Neural cell (in vitro differentiated cells): ENCODE measurements around the gene FBXO5. TPM values are rescaled to one million over a fixed set of nuclear protein-coding genes. Genes with fewer than 3 reads are reported as not detected.

ENCODE experiments used
- H2AFZ ChIP-seq: fragments of 200-600, 300-800 bp; sonication (generic), shearing (Covaris generic); 2 replicates; pipeline ENCODE4 v1.6.0; 2014; ENCODE audit warnings: low read depth, mild to moderate bottlenecking, antibody characterized with exemption, low read length, moderate library complexity
- H3F3A ChIP-seq: fragments of 200-600 bp; shearing (Covaris generic); 2 replicates; pipeline ENCODE4 v1.6.1; 2016; ENCODE audit warnings: mild to moderate bottlenecking, moderate library complexity, mixed read lengths, antibody characterized with exemption, low read length; ENCODE audit not compliant: insufficient read depth, poor library complexity, severe bottlenecking
- H3K27ac ChIP-seq: fragments of 200-600, 300-800 bp; sonication (generic), shearing (Covaris generic); 2 replicates; pipeline ENCODE4 v1.5.1; 2014; ENCODE audit warnings: mild to moderate bottlenecking, low read length, moderate library complexity
- H3K27me3 ChIP-seq: fragments of 300-800, 200-600 bp; sonication (generic), shearing (Covaris generic); 2 replicates; pipeline ENCODE4 v1.6.0; 2014; ENCODE audit warnings: mild to moderate bottlenecking, low read depth, low read length, moderate library complexity; ENCODE audit not compliant: insufficient read depth
- H3K36me3 ChIP-seq: fragments of 300-800, 200-600 bp; sonication (generic), shearing (Covaris generic); 2 replicates; pipeline ENCODE4 v1.5.1; 2014; ENCODE audit warnings: mild to moderate bottlenecking, antibody characterized with exemption, low read length, moderate library complexity; ENCODE audit not compliant: insufficient read depth
- H3K4me2 ChIP-seq: fragments of 300-800, 200-600 bp; sonication (generic), shearing (Covaris generic); 2 replicates; pipeline ENCODE4 v1.6.0; 2014; ENCODE audit warnings: mild to moderate bottlenecking, low read length
- H3K4me3 ChIP-seq: fragments of 300-800, 200-600 bp; sonication (generic), shearing (Covaris generic); 2 replicates; pipeline ENCODE4 v1.5.1; 2014; ENCODE audit warnings: mild to moderate bottlenecking, low read length, moderate library complexity
- H3K79me2 ChIP-seq: fragments of 200-600 bp; shearing (Covaris generic); replicated peaks from 2 replicates; pipeline ENCODE4 v1.6.0; 2014; ENCODE audit warnings: mild to moderate bottlenecking, low read length, moderate library complexity; ENCODE audit not compliant: insufficient read depth
- H3K9ac ChIP-seq: fragments of 300-800, 200-600 bp; sonication (generic), shearing (Covaris generic); 2 replicates; pipeline ENCODE4 v1.6.1; 2016; ENCODE audit warnings: mild to moderate bottlenecking, low read length, mixed read lengths
- H3K9me2 ChIP-seq: fragments of 200-600 bp; shearing (Covaris generic); 2 replicates; pipeline ENCODE4 v1.6.1; 2016; ENCODE audit warnings: mild to moderate bottlenecking, low read length, mixed read lengths; ENCODE audit not compliant: insufficient read depth
- H3K9me3 ChIP-seq: fragments of 200-600, 300-800 bp; sonication (generic), shearing (Covaris generic); 2 replicates; pipeline ENCODE4 v1.6.1; 2016; ENCODE audit warnings: mild to moderate bottlenecking, mixed run types, low read length, moderate library complexity, mixed read lengths
- H4K20me1 ChIP-seq: fragments of 200-600 bp; shearing (Covaris generic); 2 replicates; pipeline ENCODE4 v1.6.1; 2016; ENCODE audit warnings: mild to moderate bottlenecking, mixed run types; ENCODE audit not compliant: insufficient read depth
- EP300 ChIP-seq: fragments of 450-650 bp; conservative IDR thresholded peaks from 2 replicates; pipeline ENCODE4 v1.6.1; 2014; ENCODE audit warnings: antibody characterized with exemption, mild to moderate bottlenecking, moderate library complexity; ENCODE audit not compliant: poor library complexity, severe bottlenecking
- EZH2 ChIP-seq: fragments of 200-600, 300-800 bp; shearing (Covaris generic), sonication (generic); IDR thresholded peaks from 2 replicates; pipeline ENCODE4 v1.6.1; 2014; ENCODE audit warnings: antibody characterized with exemption, low read length, borderline replicate concordance, mild to moderate bottlenecking; ENCODE audit not compliant: insufficient read depth, poor library complexity, severe bottlenecking
- MXI1 ChIP-seq: fragments of 450-650 bp; conservative IDR thresholded peaks from 2 replicates; pipeline ENCODE4 v1.6.1; 2014; ENCODE audit warnings: antibody characterized with exemption, mild to moderate bottlenecking; ENCODE audit not compliant: poor library complexity, severe bottlenecking
- POLR2AphosphoS5 ChIP-seq: IDR thresholded peaks from 2 replicates; pipeline ENCODE4 v1.6.1; 2012
- RAD21 ChIP-seq: fragments of 450-650 bp; conservative IDR thresholded peaks from 2 replicates; pipeline ENCODE4 v1.6.1; 2014; ENCODE audit warnings: antibody characterized with exemption, mild to moderate bottlenecking, moderate library complexity
- SMC3 ChIP-seq: fragments of 450-650 bp; conservative IDR thresholded peaks from 2 replicates; pipeline ENCODE4 v1.6.1; 2014; ENCODE audit warnings: antibody characterized with exemption, mild to moderate bottlenecking, moderate library complexity; ENCODE audit not compliant: poor library complexity
- TAF1 ChIP-seq: IDR thresholded peaks from 2 replicates; pipeline ENCODE4 v1.6.1; 2012; ENCODE audit warnings: low read depth
- polyA plus RNA-seq: library from polyadenylated mRNA; depleted of rRNA; stranded (reverse); fragments of >200 nt; gene quantifications from 2 replicates; pipeline ENCODE4 v1.2.3, GENCODE V29; 2014
- TF ChIP-seq, protein P1 (sequence below): fragments of 450-650 bp; IDR thresholded peaks from 2 replicates; pipeline ENCODE4 v1.5.1; 2014; ENCODE audit warnings: antibody characterized with exemption, mild to moderate bottlenecking, moderate library complexity; ENCODE audit not compliant: poor library complexity, severe bottlenecking
- TF ChIP-seq, protein P2 (sequence below): IDR thresholded peaks from 2 replicates; pipeline ENCODE4 v1.6.1; 2012; ENCODE audit warnings: borderline replicate concordance

The FBXO5 gene
- polyA plus RNA-seq, 1 donor from 2014 or later: 8.7 TPM

DNA sequence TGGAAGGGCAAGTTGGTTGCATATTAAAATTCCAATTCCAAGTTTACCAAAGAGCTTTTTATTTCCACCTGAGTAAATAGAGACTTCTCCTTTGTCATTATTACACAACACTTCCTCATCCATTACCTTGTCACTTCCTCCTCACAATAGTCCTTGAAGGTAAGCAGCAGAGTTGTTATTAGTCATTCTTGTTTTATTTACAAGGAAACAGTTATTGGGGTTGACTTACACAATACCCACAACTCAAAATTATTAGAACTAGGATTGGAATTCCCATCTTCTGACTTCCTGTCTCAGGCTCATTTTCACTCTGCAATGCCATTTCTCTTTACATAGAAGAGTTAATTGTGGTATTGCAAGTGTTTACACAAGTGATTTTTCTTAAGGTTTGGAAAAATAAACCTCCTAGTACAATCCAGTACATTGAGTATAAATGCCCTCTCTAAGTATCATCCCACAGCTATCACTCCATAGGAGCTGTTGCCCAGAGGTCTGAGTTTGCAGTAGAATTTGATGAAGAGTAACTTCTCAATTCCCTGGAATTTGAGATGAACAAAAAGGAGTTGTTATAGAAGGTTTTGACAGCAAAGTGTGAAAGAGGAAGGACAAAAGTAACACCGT, 48.6 kb upstream of the FBXO5 start:
- H2AFZ ChIP-seq: no peak overlapping the region
- H3K9me3 ChIP-seq: no peaks in the 10 kb centered on the region
- H3K27me3 ChIP-seq: no peaks in the 10 kb centered on the region
- no peak overlapping the region for H3K27ac ChIP-seq
- no peaks in the 10 kb centered on the region for H3K9me2 ChIP-seq
- H3K79me2 ChIP-seq: no peaks in the 10 kb centered on the region
- no peak overlapping the region for H3K9ac ChIP-seq
- no peaks in the 10 kb centered on the region for H3K36me3 ChIP-seq
- no peaks in the 10 kb centered on the region for H4K20me1 ChIP-seq
- H3F3A ChIP-seq: no peaks in the 10 kb centered on the region
- H3K4me2 ChIP-seq: no peak overlapping the region
- TF ChIP-seq, protein P1, sequence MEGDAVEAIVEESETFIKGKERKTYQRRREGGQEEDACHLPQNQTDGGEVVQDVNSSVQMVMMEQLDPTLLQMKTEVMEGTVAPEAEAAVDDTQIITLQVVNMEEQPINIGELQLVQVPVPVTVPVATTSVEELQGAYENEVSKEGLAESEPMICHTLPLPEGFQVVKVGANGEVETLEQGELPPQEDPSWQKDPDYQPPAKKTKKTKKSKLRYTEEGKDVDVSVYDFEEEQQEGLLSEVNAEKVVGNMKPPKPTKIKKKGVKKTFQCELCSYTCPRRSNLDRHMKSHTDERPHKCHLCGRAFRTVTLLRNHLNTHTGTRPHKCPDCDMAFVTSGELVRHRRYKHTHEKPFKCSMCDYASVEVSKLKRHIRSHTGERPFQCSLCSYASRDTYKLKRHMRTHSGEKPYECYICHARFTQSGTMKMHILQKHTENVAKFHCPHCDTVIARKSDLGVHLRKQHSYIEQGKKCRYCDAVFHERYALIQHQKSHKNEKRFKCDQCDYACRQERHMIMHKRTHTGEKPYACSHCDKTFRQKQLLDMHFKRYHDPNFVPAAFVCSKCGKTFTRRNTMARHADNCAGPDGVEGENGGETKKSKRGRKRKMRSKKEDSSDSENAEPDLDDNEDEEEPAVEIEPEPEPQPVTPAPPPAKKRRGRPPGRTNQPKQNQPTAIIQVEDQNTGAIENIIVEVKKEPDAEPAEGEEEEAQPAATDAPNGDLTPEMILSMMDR: no peak
- TF ChIP-seq EP300 (no peak), EZH2 (no peak), POLR2AphosphoS5 (no peak), TAF1 (no peak), SMC3 (no peak), RAD21 (no peak), MXI1 (no peak)
- TF ChIP-seq, protein P2, sequence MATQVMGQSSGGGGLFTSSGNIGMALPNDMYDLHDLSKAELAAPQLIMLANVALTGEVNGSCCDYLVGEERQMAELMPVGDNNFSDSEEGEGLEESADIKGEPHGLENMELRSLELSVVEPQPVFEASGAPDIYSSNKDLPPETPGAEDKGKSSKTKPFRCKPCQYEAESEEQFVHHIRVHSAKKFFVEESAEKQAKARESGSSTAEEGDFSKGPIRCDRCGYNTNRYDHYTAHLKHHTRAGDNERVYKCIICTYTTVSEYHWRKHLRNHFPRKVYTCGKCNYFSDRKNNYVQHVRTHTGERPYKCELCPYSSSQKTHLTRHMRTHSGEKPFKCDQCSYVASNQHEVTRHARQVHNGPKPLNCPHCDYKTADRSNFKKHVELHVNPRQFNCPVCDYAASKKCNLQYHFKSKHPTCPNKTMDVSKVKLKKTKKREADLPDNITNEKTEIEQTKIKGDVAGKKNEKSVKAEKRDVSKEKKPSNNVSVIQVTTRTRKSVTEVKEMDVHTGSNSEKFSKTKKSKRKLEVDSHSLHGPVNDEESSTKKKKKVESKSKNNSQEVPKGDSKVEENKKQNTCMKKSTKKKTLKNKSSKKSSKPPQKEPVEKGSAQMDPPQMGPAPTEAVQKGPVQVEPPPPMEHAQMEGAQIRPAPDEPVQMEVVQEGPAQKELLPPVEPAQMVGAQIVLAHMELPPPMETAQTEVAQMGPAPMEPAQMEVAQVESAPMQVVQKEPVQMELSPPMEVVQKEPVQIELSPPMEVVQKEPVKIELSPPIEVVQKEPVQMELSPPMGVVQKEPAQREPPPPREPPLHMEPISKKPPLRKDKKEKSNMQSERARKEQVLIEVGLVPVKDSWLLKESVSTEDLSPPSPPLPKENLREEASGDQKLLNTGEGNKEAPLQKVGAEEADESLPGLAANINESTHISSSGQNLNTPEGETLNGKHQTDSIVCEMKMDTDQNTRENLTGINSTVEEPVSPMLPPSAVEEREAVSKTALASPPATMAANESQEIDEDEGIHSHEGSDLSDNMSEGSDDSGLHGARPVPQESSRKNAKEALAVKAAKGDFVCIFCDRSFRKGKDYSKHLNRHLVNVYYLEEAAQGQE: no peak
- H3K4me3 ChIP-seq: no peak overlapping the region

- no peak overlapping the region for H2AFZ ChIP-seq
- no peaks in the 10 kb centered on the region for H3K36me3 ChIP-seq
- TF ChIP-seq MXI1 (no peak), TAF1 (no peak)
- TF ChIP-seq, protein P1: no peak
- no peak overlapping the region for H3K27ac ChIP-seq
- no peaks in the 10 kb centered on the region for H3K9me3 ChIP-seq
- no peak overlapping the region for H3K4me2 ChIP-seq
- H3K79me2 ChIP-seq: no peaks in the 10 kb centered on the region
- no peaks in the 10 kb centered on the region for H3K9me2 ChIP-seq
- H3K4me3 ChIP-seq: no peak overlapping the region
- H3F3A ChIP-seq: no peaks in the 10 kb centered on the region
- no peaks in the 10 kb centered on the region for H4K20me1 ChIP-seq
- no peaks in the 10 kb centered on the region for H3K27me3 ChIP-seq
- H3K9ac ChIP-seq: no peak overlapping the region
These were observed 46.1 kb upstream of the FBXO5 start for GRCh38 chr6:153028963-153029362.
